DMS114 treated with DMSO at 0.1 percent for 48 hours (cell line): ENCODE results near the gene PTPRN2.
"Not testable (repeated sequence)": the region's sequence is repeated elsewhere in the genome, so short reads cannot be mapped to it uniquely, and the experiment has no call there.

Source experiments
- DNase-seq: peaks from one replicate; lab custom pipeline; 2025; ENCODE audit not compliant: unreplicated experiment; lab: John Stamatoyannopoulos, UW

PTPRN2 gene

DNA sequence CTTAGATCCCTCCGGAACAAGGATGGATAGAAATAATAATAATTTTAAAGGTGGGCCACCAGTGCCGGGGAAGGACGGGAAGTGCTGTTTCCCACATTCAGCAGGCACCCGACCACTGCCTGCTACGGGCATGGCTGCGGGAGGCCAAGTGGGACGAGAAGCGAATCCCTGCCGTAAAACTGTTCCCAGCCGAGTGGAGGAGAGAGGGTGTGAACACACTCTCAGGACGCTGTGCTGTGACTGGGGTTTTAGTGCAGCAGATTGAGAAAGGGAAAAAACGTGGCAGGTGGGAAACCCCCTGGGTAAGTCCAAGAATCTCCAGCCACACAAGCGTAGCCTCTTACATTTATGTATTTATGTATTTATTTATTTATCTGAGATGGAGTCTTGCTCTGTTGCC, 1092.0 kb downstream of the PTPRN2 start:
- no peak for DNase-seq

DNA sequence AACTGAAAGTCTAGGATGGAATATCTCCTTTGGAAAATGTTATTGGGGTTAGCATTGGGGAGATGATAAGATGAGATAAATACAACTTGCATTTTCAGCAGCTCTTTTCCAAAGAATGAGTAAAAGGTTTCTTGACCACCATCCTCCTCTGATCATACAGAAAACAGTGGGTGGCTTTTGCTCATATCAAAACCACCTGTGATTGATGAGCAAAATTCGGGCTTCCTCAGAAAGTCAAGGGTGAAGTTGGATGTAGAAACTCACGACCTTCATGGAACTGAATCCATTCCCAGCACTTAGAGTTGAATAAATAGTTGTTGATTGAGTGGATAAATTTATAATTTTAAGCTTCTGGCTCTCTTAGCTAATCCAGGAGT, 1092.5 kb downstream of the PTPRN2 start:
- DNase-seq = no peak

DNA sequence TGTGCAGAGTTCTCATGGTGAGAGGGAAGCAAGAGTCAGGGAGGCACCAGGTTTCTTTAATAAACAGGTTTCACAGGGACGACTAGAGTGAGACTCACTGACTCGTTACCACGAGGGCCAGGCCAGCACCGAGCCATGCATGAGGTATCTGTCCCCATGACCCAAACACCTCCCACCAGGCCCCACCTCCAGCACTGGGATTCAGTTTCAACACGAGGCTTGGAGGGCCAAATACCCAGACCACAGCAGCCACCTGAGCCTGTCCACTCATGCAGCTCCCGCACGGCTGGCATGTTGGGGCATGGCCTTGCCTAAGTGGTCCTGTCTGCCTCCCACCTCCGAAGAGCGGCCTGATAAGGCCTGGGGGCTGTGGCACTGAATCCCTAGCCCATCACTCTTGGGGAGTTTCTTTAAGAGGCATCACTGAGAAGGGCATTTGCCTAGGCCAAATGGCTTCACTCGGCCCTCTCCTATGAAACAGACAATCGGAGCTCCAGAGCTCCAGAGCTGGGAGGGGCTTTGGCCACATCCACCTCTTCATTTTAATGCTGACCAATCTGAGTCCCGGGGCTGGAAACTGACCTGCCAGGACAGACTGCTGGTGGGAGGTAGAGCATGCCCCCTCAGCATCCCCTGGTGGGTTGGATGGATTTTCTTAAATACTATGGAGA, 1093.0 kb downstream of the PTPRN2 start:
- no peak for DNase-seq

DNA sequence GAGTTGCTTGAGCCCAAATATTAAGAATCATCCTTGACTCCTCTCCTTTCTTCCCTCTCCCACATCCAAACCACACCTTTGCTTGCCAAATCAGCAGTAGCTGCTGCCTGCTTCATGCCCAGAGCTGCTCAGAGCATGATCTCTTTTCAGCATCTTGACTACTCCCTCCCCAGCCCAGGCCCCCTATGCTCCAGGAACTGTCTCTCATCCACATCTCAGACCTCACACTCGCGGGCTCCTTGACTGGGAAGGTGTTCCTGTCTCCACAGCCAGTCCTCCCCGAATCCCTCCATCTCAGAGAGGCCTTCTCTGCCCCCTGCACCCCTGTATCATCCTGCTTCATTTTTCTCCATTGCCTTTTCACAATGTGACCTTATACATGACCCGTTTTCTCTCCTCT, 1093.8 kb downstream of the PTPRN2 start:
- no peak for DNase-seq

DNA sequence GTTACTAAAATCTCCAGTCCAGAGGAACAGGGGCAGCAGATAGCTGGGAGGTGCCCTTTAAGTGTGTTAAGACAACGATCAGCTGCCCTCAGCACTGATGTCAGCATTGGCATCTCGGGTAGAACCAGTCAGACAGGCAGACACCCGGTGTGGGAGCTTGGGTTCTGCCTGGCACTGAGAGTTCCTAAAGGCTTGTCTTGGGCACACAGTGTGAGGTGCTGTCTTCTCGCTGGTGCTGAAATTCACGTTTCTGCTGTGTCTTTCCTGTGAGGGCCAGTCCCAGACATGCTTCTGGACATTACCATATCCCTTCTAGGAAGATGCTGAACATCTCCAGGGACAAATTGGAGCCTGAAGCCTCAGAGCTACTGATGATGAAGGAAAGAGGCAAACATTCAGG, 1094.6 kb downstream of the PTPRN2 start:
- no peak for DNase-seq

DNA sequence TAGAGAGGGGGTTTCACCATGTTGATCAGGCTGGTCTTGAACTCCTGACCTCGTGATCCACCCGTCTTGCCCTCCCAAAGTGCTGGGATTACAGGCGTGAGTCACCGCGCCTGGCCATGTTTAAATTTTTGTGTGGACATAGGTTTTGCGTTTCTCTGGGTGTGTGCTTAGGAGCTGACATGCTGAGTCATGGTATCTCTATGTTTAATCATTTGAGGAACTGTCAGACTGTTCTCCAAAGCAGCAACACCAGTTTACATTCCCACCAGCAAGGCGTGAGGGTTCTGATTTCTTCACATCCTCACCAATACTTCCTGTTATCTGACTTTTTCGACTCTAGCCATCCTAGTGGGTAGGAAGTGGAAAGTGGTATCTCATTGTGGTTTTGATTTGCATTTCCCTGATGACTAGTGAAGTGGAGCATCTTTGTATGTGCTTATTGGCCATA, 1097.1 kb downstream of the PTPRN2 start:
- DNase-seq = no peak

DNA sequence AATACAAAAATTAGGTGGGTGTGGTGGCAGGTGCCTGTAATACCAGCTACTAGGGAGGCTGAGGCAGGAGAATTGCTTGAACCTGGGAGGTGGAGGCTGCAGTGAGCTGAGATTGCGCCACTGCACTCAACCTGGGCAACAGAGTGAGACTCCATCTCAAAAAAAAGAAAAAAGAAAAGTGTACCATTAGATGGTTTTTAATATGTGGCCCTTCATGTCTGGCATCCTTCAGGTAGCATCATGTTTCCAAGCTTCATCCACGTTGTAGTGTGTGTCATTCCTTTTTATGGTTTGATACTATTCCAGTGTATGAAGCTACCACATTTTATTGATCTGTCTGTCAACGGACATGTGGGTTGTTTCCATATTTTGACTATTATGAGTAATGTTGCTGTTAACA, 1097.8 kb downstream of the PTPRN2 start:
- DNase-seq = not testable (repeated sequence)
